ENCODE data around the gene ZNF331.

Gene ZNF331

DNA sequence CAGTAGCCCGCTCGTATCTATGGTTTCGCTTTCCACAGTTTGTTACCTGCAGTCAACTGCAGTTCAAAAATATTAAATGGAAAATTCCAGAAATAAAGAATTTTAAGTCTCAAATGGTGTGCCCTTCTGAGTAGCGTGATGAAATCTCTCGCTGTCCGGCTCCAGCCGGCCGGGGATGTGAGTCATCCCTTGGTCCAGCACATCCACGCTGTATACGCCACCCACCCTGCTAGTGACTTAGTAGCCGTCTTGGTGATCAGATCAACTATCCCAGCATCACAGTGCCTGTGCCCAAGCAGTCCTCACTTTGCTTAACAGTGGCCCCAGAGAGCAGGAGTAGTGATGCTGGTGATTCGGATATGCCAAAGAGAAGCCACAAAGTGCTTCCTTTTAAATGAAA lies 40.0 kb downstream of the ZNF331 start:
- H3K4me3 ChIP-seq (ENCODE audit: low read length) = no peak overlapping the region

DNA sequence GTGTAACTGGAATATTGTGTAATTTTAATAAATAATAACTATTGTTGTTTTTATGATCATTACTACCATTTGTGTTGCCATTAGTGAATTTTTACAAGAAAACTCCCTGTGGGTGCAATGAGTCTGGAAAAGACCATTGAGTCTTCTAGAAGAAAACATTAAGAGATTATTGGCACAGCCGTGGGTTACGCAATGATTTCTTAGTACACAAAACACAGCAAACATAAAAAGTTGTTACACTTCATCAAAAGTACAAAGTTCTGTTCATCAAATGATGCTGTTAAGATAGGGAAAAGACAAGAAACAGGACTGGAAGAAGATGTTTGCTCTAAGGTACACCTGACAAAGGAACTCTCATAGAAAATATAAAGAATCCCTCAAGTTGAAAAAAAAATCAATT lies 41.6 kb downstream of the ZNF331 start:
- no peak for DNase-seq (ENCODE audit: low read depth)
- no peak overlapping the region for H3K4me3 ChIP-seq (ENCODE audit: low read length)
- TF ChIP-seq, protein P1, sequence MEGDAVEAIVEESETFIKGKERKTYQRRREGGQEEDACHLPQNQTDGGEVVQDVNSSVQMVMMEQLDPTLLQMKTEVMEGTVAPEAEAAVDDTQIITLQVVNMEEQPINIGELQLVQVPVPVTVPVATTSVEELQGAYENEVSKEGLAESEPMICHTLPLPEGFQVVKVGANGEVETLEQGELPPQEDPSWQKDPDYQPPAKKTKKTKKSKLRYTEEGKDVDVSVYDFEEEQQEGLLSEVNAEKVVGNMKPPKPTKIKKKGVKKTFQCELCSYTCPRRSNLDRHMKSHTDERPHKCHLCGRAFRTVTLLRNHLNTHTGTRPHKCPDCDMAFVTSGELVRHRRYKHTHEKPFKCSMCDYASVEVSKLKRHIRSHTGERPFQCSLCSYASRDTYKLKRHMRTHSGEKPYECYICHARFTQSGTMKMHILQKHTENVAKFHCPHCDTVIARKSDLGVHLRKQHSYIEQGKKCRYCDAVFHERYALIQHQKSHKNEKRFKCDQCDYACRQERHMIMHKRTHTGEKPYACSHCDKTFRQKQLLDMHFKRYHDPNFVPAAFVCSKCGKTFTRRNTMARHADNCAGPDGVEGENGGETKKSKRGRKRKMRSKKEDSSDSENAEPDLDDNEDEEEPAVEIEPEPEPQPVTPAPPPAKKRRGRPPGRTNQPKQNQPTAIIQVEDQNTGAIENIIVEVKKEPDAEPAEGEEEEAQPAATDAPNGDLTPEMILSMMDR (conservative IDR thresholded peaks at IDR 0.05; ENCODE audit: low read depth, low read length) = no peak

More for the DNA sequence above, 40.0 kb downstream of the ZNF331 start:
- TF ChIP-seq, protein P1 (conservative IDR thresholded peaks at IDR 0.05; ENCODE audit: low read depth, low read length) = no peak
- no peak for DNase-seq (ENCODE audit: low read depth)

DNA sequence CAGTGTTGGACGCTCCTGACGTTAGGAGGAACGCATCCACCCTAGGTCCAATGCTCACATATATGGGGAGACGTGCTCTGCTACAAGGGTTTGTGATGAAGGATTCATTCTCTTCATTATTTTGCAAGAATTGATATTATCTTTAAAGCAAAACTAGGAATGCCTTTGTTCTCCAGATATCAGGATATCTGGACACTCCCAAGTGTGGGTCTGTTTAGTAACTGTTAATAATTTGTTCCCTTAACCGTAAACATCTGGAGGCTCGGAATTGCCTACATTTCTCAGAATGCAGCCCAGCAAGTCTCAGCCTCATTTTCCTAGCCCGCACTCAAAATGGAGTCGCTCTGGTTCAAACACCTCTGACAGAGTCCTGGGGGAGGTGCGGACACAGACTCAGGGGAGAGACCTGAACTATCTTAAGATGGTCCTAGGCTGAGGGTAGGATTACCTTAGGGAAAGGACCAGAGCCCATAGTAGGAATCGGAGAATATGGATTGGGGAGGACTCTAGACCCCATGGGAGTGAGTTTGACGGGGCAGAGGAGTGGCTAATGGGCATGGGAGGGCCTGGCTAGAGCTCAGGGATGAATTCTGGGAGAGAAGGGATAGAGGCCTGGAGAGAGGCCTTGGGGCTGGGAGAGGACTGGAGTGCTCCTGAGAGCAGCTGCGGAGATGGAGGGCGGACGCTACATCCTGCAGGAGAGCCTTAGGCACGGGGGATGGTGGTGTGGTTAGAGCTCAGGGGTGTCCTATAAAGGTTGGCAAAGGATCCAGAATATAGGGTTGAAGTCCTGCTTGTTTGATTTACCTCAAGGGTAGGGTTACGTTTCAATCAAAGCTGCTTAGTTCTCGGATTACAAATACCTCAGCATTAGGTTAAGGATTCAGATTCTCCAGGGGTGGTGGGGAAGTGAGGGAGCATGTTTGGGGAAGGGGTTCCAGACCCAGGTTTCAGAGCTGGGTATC lies 43.2 kb downstream of the ZNF331 start:
- TF ChIP-seq, protein P1 (conservative IDR thresholded peaks at IDR 0.05; ENCODE audit: low read depth, low read length) = no peak
- DNase-seq (ENCODE audit: low read depth) = no peak
- no peak overlapping the region for H3K4me3 ChIP-seq (ENCODE audit: low read length)

DNA sequence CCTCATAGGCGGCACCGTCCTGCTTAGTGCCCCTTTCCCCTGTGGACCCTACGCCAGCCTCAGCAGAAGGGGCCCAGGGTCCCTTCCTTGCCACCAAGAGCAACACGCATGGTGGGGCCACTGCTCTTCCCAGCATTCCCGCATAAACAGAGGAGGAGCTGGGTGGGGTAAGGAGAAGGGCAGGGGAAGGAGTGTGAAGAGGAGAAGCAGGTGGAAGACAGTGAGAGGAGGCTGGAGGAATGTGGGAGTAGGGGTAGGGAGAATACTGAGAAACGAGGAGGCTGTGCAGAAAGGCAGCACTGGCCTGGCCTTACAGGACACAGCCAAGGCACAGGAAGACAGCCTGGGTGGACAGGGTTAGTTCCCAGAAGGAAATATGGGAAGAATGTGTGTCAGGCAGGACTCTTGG lies 43.9 kb downstream of the ZNF331 start:
- no peak overlapping the region for H3K4me3 ChIP-seq (ENCODE audit: low read length)
- DNase-seq (ENCODE audit: low read depth) = no peak
- TF ChIP-seq, protein P1 (conservative IDR thresholded peaks at IDR 0.05; ENCODE audit: low read depth, low read length) = no peak

DNA sequence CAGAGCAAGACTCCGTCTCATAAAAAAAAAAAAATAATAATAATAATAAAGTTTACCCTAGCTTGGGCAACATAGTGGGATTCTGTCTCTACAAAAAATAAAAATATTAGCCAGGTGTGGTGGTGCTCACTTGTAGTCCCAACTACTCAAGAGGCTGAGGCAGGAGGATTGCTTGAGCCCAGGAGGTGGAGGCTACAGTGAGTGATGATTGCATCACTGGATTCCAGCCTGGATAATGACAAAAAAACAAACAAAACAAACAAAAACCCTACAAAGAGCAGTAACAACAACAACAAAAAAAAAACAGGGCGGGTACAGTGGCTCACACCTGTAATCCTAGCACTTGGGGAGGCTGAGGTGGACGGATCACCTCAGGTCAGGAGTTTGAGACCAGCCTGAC lies 45.2 kb downstream of the ZNF331 start:
- H3K4me3 ChIP-seq (ENCODE audit: low read length) = no peak overlapping the region
- TF ChIP-seq, protein P1 (conservative IDR thresholded peaks at IDR 0.05; ENCODE audit: low read depth, low read length) = no peak
- DNase-seq (ENCODE audit: low read depth) = no peak

DNA sequence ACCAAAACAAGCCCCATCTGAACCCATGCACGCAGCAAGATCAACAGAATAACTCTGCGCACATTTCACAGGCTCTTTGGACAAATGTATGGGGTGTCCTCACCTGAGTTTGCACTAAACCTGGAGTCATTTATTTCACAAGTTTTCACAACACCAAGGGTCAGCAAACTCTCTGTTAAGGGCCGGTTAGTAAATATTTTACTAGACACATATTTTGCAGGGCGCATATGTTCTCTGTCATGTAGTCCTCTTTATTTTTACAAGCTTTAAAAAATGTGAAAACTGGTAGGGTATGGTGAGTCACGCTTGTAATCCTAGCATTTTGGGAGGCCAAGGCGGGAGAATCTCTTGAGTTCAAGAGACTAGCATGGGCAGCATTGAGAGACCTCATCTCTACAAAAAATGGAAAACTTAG lies 48.3 kb downstream of the ZNF331 start:
- TF ChIP-seq, protein P1 (conservative IDR thresholded peaks at IDR 0.05; ENCODE audit: low read depth, low read length) = no peak
- DNase-seq (ENCODE audit: low read depth) = no peak

More for the DNA sequence above, 48.3 kb downstream of the ZNF331 start:
- no peak overlapping the region for H3K4me3 ChIP-seq (ENCODE audit: low read length)

Measured in retinal pigment epithelial cell (primary cell).